ENCODE measurements around the gene CNIH3.

DNA sequence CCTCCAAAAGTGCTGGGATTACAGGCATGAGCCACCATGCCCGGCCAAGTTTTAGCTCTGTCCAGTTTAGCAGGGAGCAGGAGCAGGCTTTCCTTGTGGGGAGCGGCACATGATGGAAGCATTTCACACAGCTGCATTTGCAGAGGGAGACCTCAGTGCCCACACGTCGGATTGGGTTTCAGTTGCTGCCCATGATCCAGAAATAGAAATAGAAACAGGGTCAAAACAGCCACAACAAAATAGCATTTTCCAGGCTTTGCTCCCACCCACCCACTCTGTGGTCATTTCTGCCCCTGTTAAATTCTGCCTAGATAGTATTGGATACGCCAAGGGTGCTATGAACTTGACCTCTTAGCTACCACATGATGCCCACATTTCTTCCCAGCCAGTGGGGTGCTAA is 128.4 kb downstream of the CNIH3 start:
- TF ChIP-seq, protein P1, sequence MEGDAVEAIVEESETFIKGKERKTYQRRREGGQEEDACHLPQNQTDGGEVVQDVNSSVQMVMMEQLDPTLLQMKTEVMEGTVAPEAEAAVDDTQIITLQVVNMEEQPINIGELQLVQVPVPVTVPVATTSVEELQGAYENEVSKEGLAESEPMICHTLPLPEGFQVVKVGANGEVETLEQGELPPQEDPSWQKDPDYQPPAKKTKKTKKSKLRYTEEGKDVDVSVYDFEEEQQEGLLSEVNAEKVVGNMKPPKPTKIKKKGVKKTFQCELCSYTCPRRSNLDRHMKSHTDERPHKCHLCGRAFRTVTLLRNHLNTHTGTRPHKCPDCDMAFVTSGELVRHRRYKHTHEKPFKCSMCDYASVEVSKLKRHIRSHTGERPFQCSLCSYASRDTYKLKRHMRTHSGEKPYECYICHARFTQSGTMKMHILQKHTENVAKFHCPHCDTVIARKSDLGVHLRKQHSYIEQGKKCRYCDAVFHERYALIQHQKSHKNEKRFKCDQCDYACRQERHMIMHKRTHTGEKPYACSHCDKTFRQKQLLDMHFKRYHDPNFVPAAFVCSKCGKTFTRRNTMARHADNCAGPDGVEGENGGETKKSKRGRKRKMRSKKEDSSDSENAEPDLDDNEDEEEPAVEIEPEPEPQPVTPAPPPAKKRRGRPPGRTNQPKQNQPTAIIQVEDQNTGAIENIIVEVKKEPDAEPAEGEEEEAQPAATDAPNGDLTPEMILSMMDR (IDR thresholded peaks at IDR 0.05), result no peak
- TF ChIP-seq POLR2A (IDR thresholded peaks at IDR 0.05), result no peak
